Brain microvascular endothelial cell (primary cell): Measurements from ENCODE around the gene NLGN3.

Experiments
- DNase-seq: peaks from one replicate; pipeline ENCODE4 v3.0.0-alpha.2; 2020
- H3K27ac ChIP-seq: fragments of 250-450 bp; sonication (Bioruptor Pico); 2 replicates; pipeline ENCODE4 v1.5.1; 2020; ENCODE audit warnings: mild to moderate bottlenecking, moderate library complexity
- H3K27me3 ChIP-seq: fragments of 250-450 bp; sonication (Bioruptor Pico); replicated peaks from 2 replicates; pipeline ENCODE4 v1.5.1; 2020; ENCODE audit warnings: mild to moderate bottlenecking
- H3K36me3 ChIP-seq: fragments of 250-450 bp; sonication (Bioruptor Pico); replicated peaks from 2 replicates; pipeline ENCODE4 v1.5.1; 2020; ENCODE audit warnings: mild to moderate bottlenecking
- H3K4me3 ChIP-seq: 2 replicates; pipeline ENCODE4 v1.5.1; 2011; ENCODE audit warnings: low read depth, mild to moderate bottlenecking, control low read depth, low read length, moderate library complexity
- CTCF ChIP-seq: IDR thresholded peaks from 2 replicates; pipeline ENCODE4 v1.5.1; 2011; ENCODE audit warnings: low read depth, mild to moderate bottlenecking, moderate library complexity, low read length, control low read depth, inconsistent platforms; ENCODE audit errors: missing control alignments
- in situ Hi-C: cut with HindIII; loops from 2 replicates; pipeline ENCODE4 v1.10.0; 2017; ENCODE audit warnings: low sequenced_read_pairs, low pct_ligation_motif_present

Gene NLGN3

GRCh38 chrX:71118985-71119535 is 25.6 kb upstream of the NLGN3 start:
- DNase-seq = no peak
- Histone ChIP-seq H3K27ac (no peak overlapping the region), H3K36me3 (peaks cover 11% of the 10 kb centered on the region), H3K27me3 (no peaks in the 10 kb centered on the region), H3K4me3 (peak overlapping the region; percentile 69)
- in situ Hi-C loops = no loop called here
- no peak for TF ChIP-seq CTCF

GRCh38 chrX:71128166-71128833 is 16.3 kb upstream of the NLGN3 start:
- in situ Hi-C loops = no loop called here
- no peak overlapping the region for H3K27ac ChIP-seq
- H3K4me3 ChIP-seq = no peak overlapping the region
- TF ChIP-seq CTCF = no peak
- peaks cover 32% of the 10 kb centered on the region for H3K36me3 ChIP-seq
- H3K27me3 ChIP-seq = no peaks in the 10 kb centered on the region
- no peak for DNase-seq

GRCh38 chrX:71128915-71129765 is 15.5 kb upstream of the NLGN3 start:
- Histone ChIP-seq H3K4me3 (no peak overlapping the region), H3K27ac (no peak overlapping the region), H3K27me3 (no peaks in the 10 kb centered on the region), H3K36me3 (peaks cover 32% of the 10 kb centered on the region)
- DNase-seq = peak; percentile 36
- in situ Hi-C loops = no loop called here
- TF ChIP-seq CTCF = peak; percentile 88

GRCh38 chrX:71131510-71131909 is 13.1 kb upstream of the NLGN3 start:
- H3K36me3 ChIP-seq = peaks cover 29% of the 10 kb centered on the region
- in situ Hi-C loops = no loop called here
- no peaks in the 10 kb centered on the region for H3K27me3 ChIP-seq
- no peak overlapping the region for H3K4me3 ChIP-seq
- H3K27ac ChIP-seq = no peak overlapping the region
- TF ChIP-seq CTCF = no peak
- DNase-seq = no peak

GRCh38 chrX:71140440-71140839 is 4.2 kb upstream of the NLGN3 start:
- TF ChIP-seq CTCF = no peak
- no peak for DNase-seq
- Histone ChIP-seq H3K27ac (no peak overlapping the region), H3K27me3 (no peaks in the 10 kb centered on the region), H3K4me3 (no peak overlapping the region), H3K36me3 (peaks cover 7% of the 10 kb centered on the region)
- in situ Hi-C loops = no loop called here
